Measurements from ENCODE around the gene MCCC2.
"Not testable (repeated sequence)": the region's sequence is repeated elsewhere in the genome, so short reads cannot be mapped to it uniquely, and the experiment has no call there.

Gene MCCC2

DNA sequence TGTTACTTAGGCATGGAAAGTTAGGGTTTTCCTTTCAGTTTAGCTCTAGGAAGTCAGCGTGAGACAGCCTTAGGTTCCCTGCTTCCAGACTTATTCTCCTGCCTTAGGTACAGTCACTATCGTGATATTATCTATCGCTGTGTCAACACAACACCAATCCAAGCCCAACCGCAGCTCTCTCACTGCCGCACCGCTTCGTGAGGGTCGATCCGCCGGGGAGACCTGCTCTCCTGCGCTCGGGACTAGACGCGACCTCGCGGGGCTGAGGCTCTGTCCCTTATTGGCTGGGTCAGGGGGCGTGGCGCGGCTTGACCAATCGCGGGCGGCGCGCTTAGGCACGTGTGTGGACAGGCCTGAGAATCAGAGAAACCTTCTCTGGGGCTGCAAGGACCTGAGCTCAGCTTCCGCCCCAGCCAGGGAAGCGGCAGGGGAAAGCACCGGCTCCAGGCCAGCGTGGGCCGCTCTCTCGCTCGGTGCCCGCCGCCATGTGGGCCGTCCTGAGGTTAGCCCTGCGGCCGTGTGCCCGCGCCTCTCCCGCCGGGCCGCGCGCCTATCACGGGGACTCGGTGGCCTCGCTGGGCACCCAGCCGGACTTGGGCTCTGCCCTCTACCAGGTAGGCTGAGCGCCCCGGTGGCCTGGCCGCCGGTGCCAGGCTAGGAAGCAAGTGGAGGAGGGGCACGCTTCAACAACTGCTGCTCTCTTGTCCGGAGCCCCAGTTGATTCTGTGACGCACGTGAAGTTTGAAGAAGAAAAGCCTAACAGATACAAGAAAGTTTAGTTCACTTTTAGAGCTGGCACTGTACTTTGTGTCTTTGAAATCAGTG, at the start of gene MCCC2:
TSS of gene MCCC2 (plus strand) at position 400 of the 825 bp plus-strand sequence. CDS start at position 486, 86 bp downstream.
- DNase-seq (ENCODE audit: low read depth) = peak; percentile 98
- peak within 1 kb of the TSS; percentile 98 for H3K4me3 ChIP-seq (ENCODE audit: low read depth, low read length)
- peak; percentile 94 for TF ChIP-seq MYC (IDR thresholded peaks at IDR 0.05; ENCODE audit: low read depth, low read length)
- TF ChIP-seq, protein P1, sequence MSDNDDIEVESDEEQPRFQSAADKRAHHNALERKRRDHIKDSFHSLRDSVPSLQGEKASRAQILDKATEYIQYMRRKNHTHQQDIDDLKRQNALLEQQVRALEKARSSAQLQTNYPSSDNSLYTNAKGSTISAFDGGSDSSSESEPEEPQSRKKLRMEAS (IDR thresholded peaks at IDR 0.05; ENCODE audit: low read depth, low read length) = peak; percentile 95
- TF ChIP-seq POLR2A (IDR thresholded peaks at IDR 0.05; ENCODE audit: extremely low read depth, insufficient read length) = peak; percentile 72
- TF ChIP-seq, protein P2, sequence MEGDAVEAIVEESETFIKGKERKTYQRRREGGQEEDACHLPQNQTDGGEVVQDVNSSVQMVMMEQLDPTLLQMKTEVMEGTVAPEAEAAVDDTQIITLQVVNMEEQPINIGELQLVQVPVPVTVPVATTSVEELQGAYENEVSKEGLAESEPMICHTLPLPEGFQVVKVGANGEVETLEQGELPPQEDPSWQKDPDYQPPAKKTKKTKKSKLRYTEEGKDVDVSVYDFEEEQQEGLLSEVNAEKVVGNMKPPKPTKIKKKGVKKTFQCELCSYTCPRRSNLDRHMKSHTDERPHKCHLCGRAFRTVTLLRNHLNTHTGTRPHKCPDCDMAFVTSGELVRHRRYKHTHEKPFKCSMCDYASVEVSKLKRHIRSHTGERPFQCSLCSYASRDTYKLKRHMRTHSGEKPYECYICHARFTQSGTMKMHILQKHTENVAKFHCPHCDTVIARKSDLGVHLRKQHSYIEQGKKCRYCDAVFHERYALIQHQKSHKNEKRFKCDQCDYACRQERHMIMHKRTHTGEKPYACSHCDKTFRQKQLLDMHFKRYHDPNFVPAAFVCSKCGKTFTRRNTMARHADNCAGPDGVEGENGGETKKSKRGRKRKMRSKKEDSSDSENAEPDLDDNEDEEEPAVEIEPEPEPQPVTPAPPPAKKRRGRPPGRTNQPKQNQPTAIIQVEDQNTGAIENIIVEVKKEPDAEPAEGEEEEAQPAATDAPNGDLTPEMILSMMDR (IDR thresholded peaks at IDR 0.05; ENCODE audit: low read depth, low read length) = no peak

DNA sequence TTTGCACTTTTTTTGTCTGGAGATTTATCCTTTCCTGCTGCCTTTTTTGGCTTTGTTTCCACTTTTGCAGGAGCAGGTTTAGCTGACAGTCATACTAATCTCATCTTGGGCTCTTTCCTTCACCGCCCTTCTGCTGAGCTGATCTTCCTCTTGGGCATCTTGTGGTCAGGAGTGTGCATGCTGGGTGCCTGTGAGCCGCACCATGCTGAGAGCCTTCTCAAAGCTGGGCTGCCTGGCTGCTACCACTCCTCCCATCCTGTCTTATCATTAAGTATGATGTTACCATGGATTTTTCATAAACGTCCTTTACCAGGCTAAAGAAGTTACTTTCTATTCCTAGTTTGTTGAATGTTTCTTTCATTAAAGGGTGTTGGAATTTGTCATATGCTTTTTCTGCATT, 49.5 kb upstream of the MCCC2 start:
- no peak overlapping the region for H3K4me3 ChIP-seq (ENCODE audit: low read depth, low read length)
- TF ChIP-seq, protein P2 (IDR thresholded peaks at IDR 0.05; ENCODE audit: low read depth, low read length) = no peak
- TF ChIP-seq POLR2A (IDR thresholded peaks at IDR 0.05; ENCODE audit: extremely low read depth, insufficient read length) = no peak
- TF ChIP-seq, protein P1 (IDR thresholded peaks at IDR 0.05; ENCODE audit: low read depth, low read length) = no peak
- no peak for TF ChIP-seq MYC (IDR thresholded peaks at IDR 0.05; ENCODE audit: low read depth, low read length)
- peak; percentile 16 for DNase-seq (ENCODE audit: low read depth)

DNA sequence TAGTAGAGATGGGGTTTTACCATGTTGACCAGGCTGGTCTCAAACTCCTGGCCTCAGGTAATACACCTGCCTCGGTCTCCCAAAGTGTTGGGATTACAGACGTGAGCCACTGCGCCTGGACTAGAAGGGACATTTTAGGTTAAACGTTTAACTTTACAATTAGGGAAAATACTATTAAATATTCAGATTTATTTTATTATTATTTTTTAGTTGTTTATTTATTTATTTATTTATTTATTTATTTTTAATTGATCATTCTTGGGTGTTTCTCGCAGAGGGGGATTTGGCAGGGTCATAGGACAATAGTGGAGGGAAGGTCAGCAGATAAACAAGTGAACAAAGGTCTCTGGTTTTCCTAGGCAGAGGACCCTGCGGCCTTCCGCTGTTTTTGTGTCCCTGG, 36.3 kb upstream of the MCCC2 start:
- not testable (repeated sequence) for DNase-seq (ENCODE audit: low read depth); H3K4me3 ChIP-seq (ENCODE audit: low read depth, low read length)

DNA sequence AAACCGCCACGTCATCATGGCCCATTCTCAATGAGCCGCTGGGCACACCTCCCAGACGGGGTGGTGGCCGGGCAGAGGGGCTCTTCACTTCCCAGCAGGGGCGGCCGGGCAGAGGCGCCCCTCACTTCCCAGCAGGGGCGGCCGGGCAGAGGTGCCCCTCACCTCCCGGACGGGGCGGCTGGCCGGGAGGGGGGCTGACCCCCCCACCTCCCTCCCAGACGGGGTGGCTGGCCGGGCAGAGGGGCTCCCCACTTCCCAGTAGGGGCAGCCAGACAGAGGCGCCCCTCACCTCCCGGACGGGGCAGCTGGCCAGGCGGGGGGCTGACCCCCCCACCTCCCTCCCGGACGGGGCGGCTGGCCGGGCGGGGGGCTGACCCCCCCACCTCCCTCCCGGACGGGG, 35.6 kb upstream of the MCCC2 start:
- H3K4me3 ChIP-seq (ENCODE audit: low read depth, low read length); DNase-seq (ENCODE audit: low read depth): not testable (repeated sequence)

DNA sequence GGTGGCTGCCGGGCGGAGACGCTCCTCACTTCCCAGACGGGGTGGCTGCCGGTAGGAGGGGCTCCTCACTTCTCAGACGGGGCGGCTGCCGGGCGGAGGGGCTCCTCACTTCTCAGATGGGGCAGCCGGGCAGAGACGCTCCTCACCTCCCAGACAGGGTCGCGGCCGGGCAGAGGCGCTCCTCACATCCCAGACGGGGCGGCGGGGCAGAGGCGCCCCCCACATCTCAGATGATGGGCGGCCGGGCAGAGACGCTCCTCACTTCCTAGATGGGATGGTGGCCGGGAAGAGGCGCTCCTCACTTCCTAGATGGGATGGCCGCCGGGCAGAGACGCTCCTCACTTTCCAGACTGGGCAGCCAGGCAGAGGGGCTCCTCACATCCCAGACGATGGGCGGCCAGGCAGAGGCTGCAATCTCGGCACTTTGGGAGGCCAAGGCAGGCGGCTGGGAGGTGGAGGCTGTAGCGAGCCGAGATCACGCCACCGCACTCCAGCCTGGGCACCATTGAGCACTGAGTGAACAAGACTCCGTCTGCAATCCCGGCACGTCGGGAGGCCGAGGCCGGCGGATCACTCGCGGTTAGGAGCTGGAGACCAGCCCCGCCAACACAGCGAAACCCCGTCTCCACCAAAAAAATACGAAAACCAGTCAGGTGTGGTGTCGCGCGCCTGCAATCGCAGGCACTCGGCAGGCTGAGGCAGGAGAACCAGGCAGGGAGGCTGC, 35.0 kb upstream of the MCCC2 start:
- DNase-seq (ENCODE audit: low read depth); H3K4me3 ChIP-seq (ENCODE audit: low read depth, low read length): not testable (repeated sequence)

DNA sequence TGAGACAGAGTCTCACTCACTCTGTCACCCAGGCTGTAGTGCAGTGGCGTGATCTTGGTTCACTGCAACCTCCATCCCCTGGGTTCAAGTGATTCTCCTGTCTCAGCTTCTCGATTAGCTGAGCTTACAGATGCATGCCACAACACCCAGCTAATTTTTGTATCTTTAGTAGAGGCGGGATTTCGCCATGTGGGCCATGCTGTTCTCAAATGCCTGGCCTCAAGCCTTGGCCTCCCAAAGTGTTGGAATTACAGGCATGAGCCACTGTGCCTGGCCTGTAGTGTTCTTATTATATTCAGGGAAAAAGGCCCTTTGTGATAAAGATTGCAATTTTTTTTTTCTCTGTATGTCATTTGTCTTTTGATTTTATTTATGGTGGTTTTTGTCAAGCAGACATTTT, 24.0 kb upstream of the MCCC2 start:
- H3K4me3 ChIP-seq (ENCODE audit: low read depth, low read length) = no peak overlapping the region
- TF ChIP-seq POLR2A (IDR thresholded peaks at IDR 0.05; ENCODE audit: extremely low read depth, insufficient read length) = no peak
- DNase-seq (ENCODE audit: low read depth) = no peak

DNA sequence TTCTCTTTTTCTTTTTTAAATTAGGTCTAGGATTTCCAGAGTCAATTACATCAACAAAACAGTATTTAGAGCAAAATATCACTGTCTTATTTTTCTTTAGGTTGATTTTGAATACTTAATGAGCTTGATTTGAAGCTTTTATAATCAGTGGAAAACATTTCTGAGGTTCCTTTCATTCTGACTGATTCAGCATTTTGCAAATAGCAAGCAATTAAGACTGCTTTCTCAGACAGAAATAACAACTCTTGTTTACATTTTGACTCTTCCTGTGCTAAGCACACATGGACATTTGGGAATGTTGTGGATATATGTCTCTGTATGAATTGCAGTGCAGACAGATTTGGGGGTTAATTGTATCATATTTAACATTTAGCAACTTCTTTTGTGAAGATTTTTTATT, 22.2 kb upstream of the MCCC2 start:
- DNase-seq (ENCODE audit: low read depth) = no peak

More for the DNA sequence above, 22.2 kb upstream of the MCCC2 start:
- TF ChIP-seq POLR2A (IDR thresholded peaks at IDR 0.05; ENCODE audit: extremely low read depth, insufficient read length) = no peak
- TF ChIP-seq, protein P2 (IDR thresholded peaks at IDR 0.05; ENCODE audit: low read depth, low read length) = no peak
- no peak for TF ChIP-seq MYC (IDR thresholded peaks at IDR 0.05; ENCODE audit: low read depth, low read length)
- TF ChIP-seq, protein P1 (IDR thresholded peaks at IDR 0.05; ENCODE audit: low read depth, low read length) = no peak
- H3K4me3 ChIP-seq (ENCODE audit: low read depth, low read length) = no peak overlapping the region
